WI38 (cell line): ENCODE measurements around the gene UBE2H.

Source experiments
- H3K4me3 ChIP-seq: 2 replicates; pipeline ENCODE4 v1.5.1; 2011; ENCODE audit warnings: low read depth, mild to moderate bottlenecking, control low read depth, low read length
- CTCF ChIP-seq: IDR thresholded peaks from 2 replicates; pipeline ENCODE4 v1.5.1; 2012; ENCODE audit warnings: low read depth, mild to moderate bottlenecking, control low read depth, low read length

The UBE2H gene

DNA sequence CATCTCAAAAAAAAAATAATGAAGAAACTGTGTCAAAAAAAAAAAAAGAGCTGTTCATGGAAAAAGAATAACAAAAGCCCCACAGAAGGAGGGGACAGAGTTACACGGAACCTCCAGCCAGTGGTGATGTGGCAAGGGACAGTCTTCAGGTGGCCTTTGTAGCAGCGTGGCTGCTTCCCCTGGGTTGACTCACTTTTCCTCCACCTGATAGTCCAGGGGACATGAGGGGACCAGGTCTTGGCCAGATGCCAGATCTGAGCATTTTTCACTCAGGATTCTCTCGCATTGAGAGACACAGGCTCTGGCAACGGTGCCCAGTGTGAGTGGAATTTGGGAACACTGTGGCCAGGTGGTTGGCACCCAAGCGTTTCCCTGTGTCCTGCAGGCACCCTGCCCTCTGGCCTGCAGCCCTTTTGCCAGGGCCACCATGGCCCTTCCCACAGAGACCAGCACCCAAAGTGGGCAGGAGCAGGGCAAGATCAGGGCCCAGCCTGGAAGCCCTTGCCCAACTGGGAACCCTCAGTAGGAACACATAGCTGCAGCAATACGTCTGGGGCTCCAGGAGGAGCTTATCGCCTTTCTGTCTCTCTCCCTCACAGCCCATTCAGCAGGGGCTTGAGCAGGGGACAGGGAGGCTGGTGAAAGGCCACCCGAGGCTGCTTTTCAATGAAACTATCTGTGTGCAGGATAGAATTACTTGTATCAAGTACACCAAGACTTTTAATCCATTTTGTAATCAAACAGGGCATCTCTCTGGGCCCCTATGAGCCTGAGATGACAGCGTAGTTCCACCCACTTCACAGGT is 159.1 kb downstream of the UBE2H start:
- no peak overlapping the region for H3K4me3 ChIP-seq
- no peak for TF ChIP-seq CTCF

- no peak for TF ChIP-seq CTCF
- no peak overlapping the region for H3K4me3 ChIP-seq
These were observed 160.0 kb downstream of the UBE2H start for GRCh38 chr7:129792721-129793120.

GRCh38 chr7:129790136-129790535 is 162.6 kb downstream of the UBE2H start:
- no peak for TF ChIP-seq CTCF
- no peak overlapping the region for H3K4me3 ChIP-seq

DNA sequence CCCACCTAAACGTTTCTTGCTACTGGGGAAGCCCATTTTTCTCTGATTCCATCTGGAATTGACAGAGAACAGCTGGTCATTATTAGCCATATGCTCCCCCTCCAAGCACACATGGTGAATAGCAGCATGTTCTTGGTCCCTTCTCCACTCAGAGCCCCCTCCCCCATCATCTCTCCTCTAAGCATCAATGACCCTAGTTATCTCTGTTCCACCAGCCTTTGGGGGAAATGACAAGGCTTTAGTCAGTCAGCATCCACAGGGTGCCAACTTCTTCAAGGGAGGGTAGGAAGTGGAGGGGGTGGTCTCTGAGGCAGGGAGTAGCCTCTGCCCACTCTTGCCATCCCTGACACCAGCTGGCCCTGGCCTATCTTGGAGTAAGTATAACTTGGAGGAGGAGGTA is 163.1 kb downstream of the UBE2H start:
- no peak for TF ChIP-seq CTCF
- no peak overlapping the region for H3K4me3 ChIP-seq

DNA sequence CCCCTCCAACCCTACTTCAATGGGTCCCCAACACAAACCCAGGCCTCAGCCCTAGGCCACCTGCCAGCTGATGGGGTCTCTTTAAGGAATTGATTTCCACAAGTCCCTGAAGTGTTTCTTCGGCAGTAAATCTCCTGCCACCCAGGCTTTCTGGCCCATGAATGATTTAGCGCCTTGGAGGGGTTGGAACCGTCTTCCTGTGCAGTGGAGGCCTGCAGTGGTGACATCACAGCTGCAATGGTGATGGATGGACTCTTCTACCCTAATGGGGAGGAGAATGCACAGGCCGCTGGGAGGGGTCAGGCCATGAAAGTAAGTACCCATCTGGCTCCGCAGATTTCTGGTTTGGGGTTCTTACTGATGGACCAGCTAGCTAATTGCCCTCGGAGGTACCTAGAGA is 163.8 kb downstream of the UBE2H start:
- TF ChIP-seq CTCF: no peak
- H3K4me3 ChIP-seq: no peak overlapping the region

DNA sequence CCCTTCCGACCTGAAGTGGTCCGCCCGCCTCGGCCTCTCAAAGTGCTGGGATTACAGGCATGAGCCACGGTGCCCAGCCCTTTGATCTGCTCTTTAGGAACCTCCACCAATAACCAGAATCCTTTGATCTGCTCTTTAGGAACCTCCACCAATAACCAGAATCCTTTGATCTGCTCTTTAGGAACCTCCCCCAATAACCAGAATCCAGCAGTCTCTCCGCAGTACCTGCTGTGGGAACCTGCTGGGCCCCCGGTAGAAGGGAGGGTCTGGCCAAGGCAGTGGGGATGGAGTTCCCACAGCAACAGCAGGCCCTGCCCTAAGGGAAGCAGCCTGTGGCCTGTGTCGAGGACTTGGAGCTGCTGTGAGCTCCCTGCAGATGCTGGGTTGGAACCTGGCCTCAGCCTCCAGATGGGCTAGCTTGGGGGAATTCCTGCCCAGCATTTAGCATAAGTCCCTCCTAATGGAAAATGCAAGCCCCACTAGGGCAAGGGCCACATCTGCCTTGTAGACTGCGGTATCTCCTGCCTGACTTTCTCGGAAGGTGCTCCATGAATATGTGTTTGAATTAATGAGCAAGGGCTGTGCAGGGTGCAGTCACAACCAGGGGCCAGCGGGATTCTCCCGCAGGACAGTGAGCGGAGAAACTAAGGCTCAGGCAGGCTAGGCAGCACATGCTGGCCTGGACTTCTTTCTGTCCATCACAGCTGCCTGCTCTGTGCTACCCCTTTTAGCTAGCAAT is 165.8 kb downstream of the UBE2H start:
- TF ChIP-seq CTCF: no peak
- no peak overlapping the region for H3K4me3 ChIP-seq
